H1 (cell line): Measurements from ENCODE around the gene NR1I3. TPM values are rescaled to one million over a fixed set of nuclear protein-coding genes. Genes with fewer than 3 reads are reported as not detected.

ENCODE experiments used
- CBX8 ChIP-seq: fragments of 300-800, 300-1000 bp; sonication (generic); IDR thresholded peaks from 2 replicates; pipeline ENCODE4 v1.7.1; 2016; ENCODE audit warnings: low read depth, low read length, borderline replicate concordance
- NANOG ChIP-seq: IDR thresholded peaks from 2 replicates; pipeline ENCODE4 v1.6.1; 2011; ENCODE audit warnings: low read length, low read depth, mild to moderate bottlenecking, inconsistent platforms; ENCODE audit not compliant: insufficient read depth, poor library complexity, severe bottlenecking
- polyA plus RNA-seq, 7 experiments: library from polyadenylated mRNA; depleted of rRNA in 3 of 7; stranded (reverse) in 5 of 7; unstranded in 2 of 7; fragments of >200 nt in 5 of 7; fragments of 200-250 nt in 2 of 7; gene quantifications; 1 replicate in 5 of 7; 2 replicates in 1 of 7; 4 replicates in 1 of 7; pipeline versions ENCODE4 v1.2.1 to v1.2.3, GENCODE V29; 2011 to 2013; ENCODE audit warnings: missing spikeins in 2 of 7, mixed read lengths in 2 of 7
- total RNA-seq: library from RNA; stranded (reverse); fragmentation: NEBNext Ultra II Directional; extraction: Animal tissue kit (Norgen Biotek cat#: 25700); gene quantifications from 2 replicates; pipeline ENCODE4 v1.2.1, GENCODE V29; 2021
- TF ChIP-seq, protein P1 (sequence below): IDR thresholded peaks from 2 replicates; pipeline ENCODE4 v1.6.1; 2011; ENCODE audit warnings: low read depth, mild to moderate bottlenecking, low read length; ENCODE audit not compliant: insufficient read depth
- TF ChIP-seq, protein P2 (sequence below): fragments of 300-600 bp; sonication (generic); IDR thresholded peaks from 2 replicates; pipeline ENCODE4 v1.7.1; 2012; ENCODE audit warnings: low read length, moderate library complexity, mild to moderate bottlenecking, inconsistent platforms; ENCODE audit not compliant: insufficient replicate concordance

The NR1I3 gene
- total and polyA plus RNA-seq, 2 of the 8 experiments (the other 6 are each of a cell fraction or from before 2014, with no cell fraction given): not detected

DNA sequence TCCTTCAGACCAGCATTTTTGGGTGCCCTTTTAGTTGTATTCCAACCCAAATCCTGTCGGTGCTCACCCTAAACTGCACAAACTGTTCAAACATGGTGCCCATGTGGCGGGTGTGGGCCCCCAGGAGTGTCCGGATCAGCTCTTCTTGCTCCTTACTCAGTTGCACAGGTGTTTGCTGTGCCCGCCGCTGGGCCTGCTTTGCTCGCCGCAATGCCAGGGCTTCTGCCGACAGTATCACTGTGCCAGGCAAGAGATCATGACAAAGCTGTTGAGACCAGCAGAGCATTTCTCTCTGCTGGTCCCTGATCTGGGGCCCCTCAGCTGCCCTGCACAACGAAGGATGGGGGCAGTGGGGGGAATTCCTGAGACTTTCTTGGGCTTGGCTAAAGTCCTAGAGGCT is 4.9 kb downstream of the NR1I3 start (continued):
- no peak for TF ChIP-seq CBX8
- TF ChIP-seq NANOG: no peak
- TF ChIP-seq, protein P1, sequence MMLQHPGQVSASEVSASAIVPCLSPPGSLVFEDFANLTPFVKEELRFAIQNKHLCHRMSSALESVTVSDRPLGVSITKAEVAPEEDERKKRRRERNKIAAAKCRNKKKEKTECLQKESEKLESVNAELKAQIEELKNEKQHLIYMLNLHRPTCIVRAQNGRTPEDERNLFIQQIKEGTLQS: no peak
- TF ChIP-seq, protein P2, sequence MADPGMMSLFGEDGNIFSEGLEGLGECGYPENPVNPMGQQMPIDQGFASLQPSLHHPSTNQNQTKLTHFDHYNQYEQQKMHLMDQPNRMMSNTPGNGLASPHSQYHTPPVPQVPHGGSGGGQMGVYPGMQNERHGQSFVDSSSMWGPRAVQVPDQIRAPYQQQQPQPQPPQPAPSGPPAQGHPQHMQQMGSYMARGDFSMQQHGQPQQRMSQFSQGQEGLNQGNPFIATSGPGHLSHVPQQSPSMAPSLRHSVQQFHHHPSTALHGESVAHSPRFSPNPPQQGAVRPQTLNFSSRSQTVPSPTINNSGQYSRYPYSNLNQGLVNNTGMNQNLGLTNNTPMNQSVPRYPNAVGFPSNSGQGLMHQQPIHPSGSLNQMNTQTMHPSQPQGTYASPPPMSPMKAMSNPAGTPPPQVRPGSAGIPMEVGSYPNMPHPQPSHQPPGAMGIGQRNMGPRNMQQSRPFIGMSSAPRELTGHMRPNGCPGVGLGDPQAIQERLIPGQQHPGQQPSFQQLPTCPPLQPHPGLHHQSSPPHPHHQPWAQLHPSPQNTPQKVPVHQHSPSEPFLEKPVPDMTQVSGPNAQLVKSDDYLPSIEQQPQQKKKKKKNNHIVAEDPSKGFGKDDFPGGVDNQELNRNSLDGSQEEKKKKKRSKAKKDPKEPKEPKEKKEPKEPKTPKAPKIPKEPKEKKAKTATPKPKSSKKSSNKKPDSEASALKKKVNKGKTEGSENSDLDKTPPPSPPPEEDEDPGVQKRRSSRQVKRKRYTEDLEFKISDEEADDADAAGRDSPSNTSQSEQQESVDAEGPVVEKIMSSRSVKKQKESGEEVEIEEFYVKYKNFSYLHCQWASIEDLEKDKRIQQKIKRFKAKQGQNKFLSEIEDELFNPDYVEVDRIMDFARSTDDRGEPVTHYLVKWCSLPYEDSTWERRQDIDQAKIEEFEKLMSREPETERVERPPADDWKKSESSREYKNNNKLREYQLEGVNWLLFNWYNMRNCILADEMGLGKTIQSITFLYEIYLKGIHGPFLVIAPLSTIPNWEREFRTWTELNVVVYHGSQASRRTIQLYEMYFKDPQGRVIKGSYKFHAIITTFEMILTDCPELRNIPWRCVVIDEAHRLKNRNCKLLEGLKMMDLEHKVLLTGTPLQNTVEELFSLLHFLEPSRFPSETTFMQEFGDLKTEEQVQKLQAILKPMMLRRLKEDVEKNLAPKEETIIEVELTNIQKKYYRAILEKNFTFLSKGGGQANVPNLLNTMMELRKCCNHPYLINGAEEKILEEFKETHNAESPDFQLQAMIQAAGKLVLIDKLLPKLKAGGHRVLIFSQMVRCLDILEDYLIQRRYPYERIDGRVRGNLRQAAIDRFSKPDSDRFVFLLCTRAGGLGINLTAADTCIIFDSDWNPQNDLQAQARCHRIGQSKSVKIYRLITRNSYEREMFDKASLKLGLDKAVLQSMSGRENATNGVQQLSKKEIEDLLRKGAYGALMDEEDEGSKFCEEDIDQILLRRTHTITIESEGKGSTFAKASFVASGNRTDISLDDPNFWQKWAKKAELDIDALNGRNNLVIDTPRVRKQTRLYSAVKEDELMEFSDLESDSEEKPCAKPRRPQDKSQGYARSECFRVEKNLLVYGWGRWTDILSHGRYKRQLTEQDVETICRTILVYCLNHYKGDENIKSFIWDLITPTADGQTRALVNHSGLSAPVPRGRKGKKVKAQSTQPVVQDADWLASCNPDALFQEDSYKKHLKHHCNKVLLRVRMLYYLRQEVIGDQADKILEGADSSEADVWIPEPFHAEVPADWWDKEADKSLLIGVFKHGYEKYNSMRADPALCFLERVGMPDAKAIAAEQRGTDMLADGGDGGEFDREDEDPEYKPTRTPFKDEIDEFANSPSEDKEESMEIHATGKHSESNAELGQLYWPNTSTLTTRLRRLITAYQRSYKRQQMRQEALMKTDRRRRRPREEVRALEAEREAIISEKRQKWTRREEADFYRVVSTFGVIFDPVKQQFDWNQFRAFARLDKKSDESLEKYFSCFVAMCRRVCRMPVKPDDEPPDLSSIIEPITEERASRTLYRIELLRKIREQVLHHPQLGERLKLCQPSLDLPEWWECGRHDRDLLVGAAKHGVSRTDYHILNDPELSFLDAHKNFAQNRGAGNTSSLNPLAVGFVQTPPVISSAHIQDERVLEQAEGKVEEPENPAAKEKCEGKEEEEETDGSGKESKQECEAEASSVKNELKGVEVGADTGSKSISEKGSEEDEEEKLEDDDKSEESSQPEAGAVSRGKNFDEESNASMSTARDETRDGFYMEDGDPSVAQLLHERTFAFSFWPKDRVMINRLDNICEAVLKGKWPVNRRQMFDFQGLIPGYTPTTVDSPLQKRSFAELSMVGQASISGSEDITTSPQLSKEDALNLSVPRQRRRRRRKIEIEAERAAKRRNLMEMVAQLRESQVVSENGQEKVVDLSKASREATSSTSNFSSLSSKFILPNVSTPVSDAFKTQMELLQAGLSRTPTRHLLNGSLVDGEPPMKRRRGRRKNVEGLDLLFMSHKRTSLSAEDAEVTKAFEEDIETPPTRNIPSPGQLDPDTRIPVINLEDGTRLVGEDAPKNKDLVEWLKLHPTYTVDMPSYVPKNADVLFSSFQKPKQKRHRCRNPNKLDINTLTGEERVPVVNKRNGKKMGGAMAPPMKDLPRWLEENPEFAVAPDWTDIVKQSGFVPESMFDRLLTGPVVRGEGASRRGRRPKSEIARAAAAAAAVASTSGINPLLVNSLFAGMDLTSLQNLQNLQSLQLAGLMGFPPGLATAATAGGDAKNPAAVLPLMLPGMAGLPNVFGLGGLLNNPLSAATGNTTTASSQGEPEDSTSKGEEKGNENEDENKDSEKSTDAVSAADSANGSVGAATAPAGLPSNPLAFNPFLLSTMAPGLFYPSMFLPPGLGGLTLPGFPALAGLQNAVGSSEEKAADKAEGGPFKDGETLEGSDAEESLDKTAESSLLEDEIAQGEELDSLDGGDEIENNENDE: no peak
- TF ChIP-seq, all 59 proteins: peak for 0
